SJCRH30 (cell line): Measurements from ENCODE around the gene TEX13A. TPM values are rescaled to one million over a fixed set of nuclear protein-coding genes. Genes with fewer than 3 reads are reported as not detected.
A peak's percentile ranks its signal among the peaks of the same experiment; 100 is the strongest.
"Not testable (repeated sequence)": the region's sequence is repeated elsewhere in the genome, so short reads cannot be mapped to it uniquely, and the experiment has no call there.

Source experiments
- DNase-seq, 2 experiments: peaks; one replicate each; pipeline ENCODE4 v3.0.0-alpha.2; 2015 to 2020
- H3K27ac ChIP-seq: fragments of 250-450 bp; sonication (Bioruptor Pico); 2 replicates; pipeline ENCODE4 v1.5.1; 2020; ENCODE audit warnings: mild to moderate bottlenecking, moderate library complexity
- H3K27me3 ChIP-seq: fragments of 250-450 bp; sonication (Bioruptor Pico); 2 replicates; pipeline ENCODE4 v1.5.1; 2020; ENCODE audit warnings: mild to moderate bottlenecking, moderate library complexity
- H3K36me3 ChIP-seq: fragments of 250-450 bp; sonication (Bioruptor Pico); 2 replicates; pipeline ENCODE4 v1.5.1; 2020; ENCODE audit warnings: mild to moderate bottlenecking, moderate library complexity
- H3K4me1 ChIP-seq: fragments of 250-450 bp; sonication (Bioruptor Pico); 2 replicates; pipeline ENCODE4 v1.5.1; 2020; ENCODE audit warnings: mild to moderate bottlenecking, moderate library complexity
- H3K4me3 ChIP-seq: fragments of 250-450 bp; sonication (Bioruptor Pico); 2 replicates; pipeline ENCODE4 v1.5.1; 2020; ENCODE audit warnings: mild to moderate bottlenecking, moderate library complexity
- H3K9me3 ChIP-seq: fragments of 250-450 bp; sonication (Bioruptor Pico); replicated peaks from 2 replicates; pipeline ENCODE4 v1.5.1; 2020; ENCODE audit warnings: mild to moderate bottlenecking, moderate library complexity
- total RNA-seq: library from RNA; depleted of rRNA; stranded (reverse); fragments of >200 nt; shearing (Covaris generic); gene quantifications from 2 replicates; pipeline ENCODE4 v1.2.3, GENCODE V29; 2014; rRNA removed

TEX13A gene, protein sequence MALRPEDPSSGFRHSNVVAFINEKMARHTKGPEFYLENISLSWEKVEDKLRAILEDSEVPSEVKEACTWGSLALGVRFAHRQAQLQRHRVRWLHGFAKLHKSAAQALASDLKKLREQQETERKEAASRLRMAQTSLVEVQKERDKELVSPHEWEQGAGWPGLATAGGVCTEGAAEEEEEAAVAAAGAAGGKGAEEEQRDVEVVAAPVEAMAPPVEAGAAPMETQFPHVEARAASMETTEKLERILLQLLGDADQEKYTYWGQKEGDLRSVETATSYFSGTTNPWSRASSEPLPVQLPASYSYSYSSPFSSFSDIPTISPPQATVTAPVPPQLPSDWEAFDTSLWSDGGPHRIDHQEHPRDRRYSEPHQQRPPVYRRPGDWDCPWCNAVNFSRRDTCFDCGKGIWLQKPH
- total RNA-seq, result not detected in 2 replicates

- Histone ChIP-seq H3K4me1 (no peaks in the 10 kb centered on the region), H3K27me3 (no peaks in the 10 kb centered on the region), H3K36me3 (no peaks in the 10 kb centered on the region), H3K9me3 (no peaks in the 10 kb centered on the region), H3K27ac (no peak within 1 kb of the TSS), H3K4me3 (no peak within 1 kb of the TSS)
- no peak for DNase-seq
Measured at GRCh38 chrX:105220636-105221035, at the start of gene TEX13A. TEX13A (minus strand) TSS chrX:105220694; CDS start chrX:105220397, 297 bp downstream.

GRCh38 chrX:105269386-105269785, 48.9 kb upstream of the TEX13A start:
- no peaks in the 10 kb centered on the region for H3K36me3 ChIP-seq
- H3K27ac ChIP-seq, result no peak overlapping the region
- no peak overlapping the region for H3K4me3 ChIP-seq
- no peaks in the 10 kb centered on the region for H3K27me3 ChIP-seq
- H3K4me1 ChIP-seq, result no peaks in the 10 kb centered on the region
- H3K9me3 ChIP-seq, result no peaks in the 10 kb centered on the region
- DNase-seq, result no peak

- Histone ChIP-seq H3K36me3 (no peaks in the 10 kb centered on the region), H3K4me1 (no peaks in the 10 kb centered on the region), H3K9me3 (no peaks in the 10 kb centered on the region), H3K27me3 (no peaks in the 10 kb centered on the region), H3K4me3 (no peak overlapping the region), H3K27ac (no peak overlapping the region)
- no peak for DNase-seq
Measured at GRCh38 chrX:105267167-105267566, 46.7 kb upstream of the TEX13A start.

DNA sequence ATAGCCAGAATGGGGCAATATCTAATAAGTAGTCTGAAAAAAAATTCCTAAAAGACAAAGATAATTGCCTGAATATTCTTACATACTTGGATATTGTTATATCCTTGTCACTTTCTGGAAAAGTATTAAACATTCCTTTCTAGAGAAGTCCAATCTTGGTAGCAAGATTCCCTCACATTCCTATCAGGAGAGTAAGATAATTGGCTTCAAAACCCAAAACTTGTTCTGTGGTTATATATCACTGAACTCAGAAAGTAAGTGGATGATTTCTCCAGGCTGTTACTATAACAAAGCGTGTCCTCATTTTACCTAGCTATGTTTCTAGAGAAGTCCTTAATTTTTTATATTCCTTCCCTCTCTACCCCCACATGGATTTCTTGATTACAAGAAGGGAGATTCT, 46.0 kb upstream of the TEX13A start:
- no peaks in the 10 kb centered on the region for H3K27me3 ChIP-seq
- no peak overlapping the region for H3K4me3 ChIP-seq
- H3K4me1 ChIP-seq, result no peaks in the 10 kb centered on the region
- no peak for DNase-seq
- H3K27ac ChIP-seq, result no peak overlapping the region
- H3K36me3 ChIP-seq, result no peaks in the 10 kb centered on the region
- no peaks in the 10 kb centered on the region for H3K9me3 ChIP-seq

DNA sequence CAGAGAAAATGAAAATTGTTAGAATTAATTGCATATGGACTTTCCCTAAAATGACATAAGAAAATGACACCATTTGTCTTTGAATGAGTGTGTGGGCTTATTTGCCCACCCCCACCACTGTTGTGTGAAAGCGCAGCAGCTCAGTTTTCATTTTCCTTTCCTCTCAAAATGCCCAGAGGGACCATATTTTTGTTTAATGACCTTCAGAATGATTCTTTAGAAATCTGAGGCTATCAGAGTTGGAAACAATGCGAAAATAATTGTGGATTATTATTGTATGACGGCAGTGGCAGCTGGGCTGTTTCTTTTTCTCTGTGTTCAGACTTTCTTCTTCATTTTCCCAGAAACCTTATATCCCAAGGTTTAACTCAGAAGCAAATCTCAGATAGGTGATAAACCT, 44.6 kb upstream of the TEX13A start:
- H3K4me1 ChIP-seq, result no peaks in the 10 kb centered on the region
- H3K4me3 ChIP-seq, result no peak overlapping the region
- peak in 1 of 2 experiments; percentile 38 for DNase-seq
- H3K27me3 ChIP-seq, result no peaks in the 10 kb centered on the region
- H3K9me3 ChIP-seq, result no peaks in the 10 kb centered on the region
- H3K27ac ChIP-seq, result peak overlapping the region; percentile 31; the same call in 1 of the 2 replicates
- no peaks in the 10 kb centered on the region for H3K36me3 ChIP-seq

DNA sequence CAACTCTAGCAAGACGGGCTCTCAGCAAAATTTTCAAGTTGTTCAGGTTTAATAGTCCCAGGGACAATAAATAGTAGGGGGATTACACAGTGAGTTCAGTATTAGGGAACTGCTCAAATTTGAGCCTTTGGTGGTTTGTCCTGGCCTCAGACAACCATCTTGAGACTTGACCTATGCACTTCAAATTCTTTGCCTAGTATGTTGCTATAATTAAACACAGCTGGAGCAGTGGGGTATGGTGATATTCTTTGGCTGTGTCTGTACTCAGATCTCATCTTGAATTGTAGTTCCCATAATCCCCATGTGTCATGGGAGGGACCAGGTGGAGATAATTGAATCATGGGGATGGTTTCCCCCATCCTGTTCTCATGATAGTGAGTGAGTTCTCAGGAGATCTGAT, 43.3 kb upstream of the TEX13A start:
- H3K4me1 ChIP-seq, result no peaks in the 10 kb centered on the region
- H3K27me3 ChIP-seq, result no peaks in the 10 kb centered on the region
- no peak overlapping the region for H3K27ac ChIP-seq
- no peaks in the 10 kb centered on the region for H3K9me3 ChIP-seq
- no peak overlapping the region for H3K4me3 ChIP-seq
- DNase-seq, result peak in 1 of 2 experiments; percentile 1
- no peaks in the 10 kb centered on the region for H3K36me3 ChIP-seq

- DNase-seq, result peak; percentile 1 to 5
- Histone ChIP-seq H3K27me3 (no peaks in the 10 kb centered on the region), H3K27ac (no peak overlapping the region), H3K4me1 (no peaks in the 10 kb centered on the region), H3K4me3 (no peak overlapping the region), H3K36me3 (no peaks in the 10 kb centered on the region), H3K9me3 (no peaks in the 10 kb centered on the region)
Measured at GRCh38 chrX:105263171-105263570, 42.7 kb upstream of the TEX13A start.

DNA sequence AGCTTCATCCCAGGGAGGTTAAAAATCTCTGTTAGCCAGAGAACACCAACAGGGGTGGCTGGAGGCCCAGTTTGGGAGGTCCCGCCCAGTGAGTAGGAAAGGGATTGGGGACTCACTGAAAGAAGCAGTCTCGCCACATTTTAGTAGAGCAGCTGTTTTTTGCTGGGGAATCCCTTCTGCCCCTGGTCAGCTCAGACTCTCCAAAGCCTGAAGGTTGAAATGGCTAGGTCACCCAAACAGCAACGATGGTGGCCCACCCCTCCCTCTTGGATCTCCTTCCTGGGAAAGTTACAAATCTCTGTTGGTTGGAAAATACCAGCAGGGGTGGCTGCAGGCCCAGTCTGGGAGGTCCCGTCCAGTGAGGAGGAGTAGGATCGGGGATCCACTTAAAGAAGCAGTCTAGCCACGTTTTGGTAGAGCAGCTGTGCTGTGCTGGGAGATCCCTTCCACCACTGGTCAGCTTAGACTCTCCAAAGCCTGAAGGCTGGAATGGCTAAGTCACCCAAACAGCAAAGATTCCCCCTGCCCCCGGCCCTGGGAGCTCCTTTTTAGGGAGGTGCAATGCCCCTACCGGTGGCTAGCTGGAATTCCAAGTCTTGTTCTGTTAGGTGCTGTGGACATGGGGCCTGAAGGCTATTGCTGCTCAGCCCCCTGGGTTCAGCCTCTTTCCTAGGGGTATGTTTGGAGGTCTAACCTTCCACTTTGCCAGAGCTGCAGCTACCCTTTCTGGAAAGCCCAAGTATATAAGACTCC, 40.0 kb upstream of the TEX13A start:
- H3K4me3 ChIP-seq, result no peak overlapping the region
- H3K27ac ChIP-seq, result no peak overlapping the region
- no peaks in the 10 kb centered on the region for H3K9me3 ChIP-seq
- no peaks in the 10 kb centered on the region for H3K36me3 ChIP-seq
- no peak for DNase-seq
- H3K4me1 ChIP-seq, result no peaks in the 10 kb centered on the region
- no peaks in the 10 kb centered on the region for H3K27me3 ChIP-seq

DNA sequence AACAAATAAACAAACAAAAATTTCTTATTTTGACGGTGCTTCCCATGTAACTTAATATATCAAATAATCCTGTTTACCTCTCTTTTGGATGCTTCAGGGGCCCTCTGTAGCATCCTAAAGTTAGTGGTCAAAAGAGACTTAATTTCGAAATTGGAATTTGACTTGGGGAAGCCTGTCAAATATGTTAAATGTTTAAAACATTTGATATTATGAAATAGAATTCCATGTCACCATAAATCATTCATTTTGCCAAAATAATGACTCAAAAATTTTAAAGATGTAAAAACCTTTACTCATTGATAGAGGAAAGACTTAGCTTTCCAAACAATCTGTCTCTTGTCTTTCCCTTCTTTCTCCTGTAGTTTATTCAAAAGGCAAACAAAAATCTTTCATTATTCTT, 20.6 kb upstream of the TEX13A start:
- no peak overlapping the region for H3K4me3 ChIP-seq
- DNase-seq, result no peak
- H3K36me3 ChIP-seq, result no peaks in the 10 kb centered on the region
- H3K4me1 ChIP-seq, result no peaks in the 10 kb centered on the region
- H3K9me3 ChIP-seq, result no peaks in the 10 kb centered on the region
- no peaks in the 10 kb centered on the region for H3K27me3 ChIP-seq
- no peak overlapping the region for H3K27ac ChIP-seq

- not testable (repeated sequence) for H3K4me1 ChIP-seq, H3K9me3 ChIP-seq, H3K27me3 ChIP-seq, DNase-seq, H3K27ac ChIP-seq, H3K4me3 ChIP-seq, H3K36me3 ChIP-seq
Measured at GRCh38 chrX:105237407-105237806, 16.9 kb upstream of the TEX13A start.

- H3K36me3 ChIP-seq, result no peaks in the 10 kb centered on the region
- no peaks in the 10 kb centered on the region for H3K27me3 ChIP-seq
- no peaks in the 10 kb centered on the region for H3K9me3 ChIP-seq
- H3K27ac ChIP-seq, result no peak overlapping the region
- DNase-seq, result no peak
- H3K4me1 ChIP-seq, result no peaks in the 10 kb centered on the region
- no peak overlapping the region for H3K4me3 ChIP-seq
Measured at GRCh38 chrX:105229146-105229545, 8.7 kb upstream of the TEX13A start.

- Histone ChIP-seq H3K9me3 (no peaks in the 10 kb centered on the region), H3K27me3 (no peaks in the 10 kb centered on the region)
Measured at GRCh38 chrX:105228602-105229001, 8.1 kb upstream of the TEX13A start.

DNA sequence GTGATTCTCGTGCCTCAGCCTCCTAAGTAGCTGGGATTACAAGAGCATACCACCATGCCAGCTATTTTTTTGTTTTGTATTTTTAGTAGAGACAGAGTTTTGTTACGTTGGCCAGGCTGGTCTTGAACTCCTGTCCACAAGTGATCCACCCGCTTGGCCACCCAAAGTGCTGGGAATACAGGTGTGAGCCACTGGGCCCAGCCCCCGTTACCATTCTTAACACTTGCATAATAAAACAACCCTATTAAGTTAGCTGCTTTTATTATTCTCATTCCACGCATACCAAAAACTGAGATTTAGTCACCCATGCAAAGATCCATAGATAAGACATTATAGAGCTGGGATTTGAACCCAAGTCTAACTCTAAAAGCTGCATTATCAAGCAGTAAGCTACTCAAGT, 6.0 kb upstream of the TEX13A start:
- no peak overlapping the region for H3K4me3 ChIP-seq
- H3K9me3 ChIP-seq, result no peaks in the 10 kb centered on the region
- H3K36me3 ChIP-seq, result no peaks in the 10 kb centered on the region
- DNase-seq, result no peak
- H3K27me3 ChIP-seq, result no peaks in the 10 kb centered on the region
- H3K4me1 ChIP-seq, result no peaks in the 10 kb centered on the region
- H3K27ac ChIP-seq, result no peak overlapping the region

More at GRCh38 chrX:105228602-105229001, 8.1 kb upstream of the TEX13A start:
- H3K4me1 ChIP-seq, result no peaks in the 10 kb centered on the region
- no peak overlapping the region for H3K27ac ChIP-seq
- no peak overlapping the region for H3K4me3 ChIP-seq
- no peak for DNase-seq
- no peaks in the 10 kb centered on the region for H3K36me3 ChIP-seq

GRCh38 chrX:105221374-105221773, 880 bp upstream of the TEX13A start:
- Histone ChIP-seq H3K4me1 (no peaks in the 10 kb centered on the region), H3K36me3 (no peaks in the 10 kb centered on the region), H3K27me3 (no peaks in the 10 kb centered on the region), H3K9me3 (no peaks in the 10 kb centered on the region), H3K4me3 (no peak overlapping the region), H3K27ac (no peak overlapping the region)
- DNase-seq, result no peak
